Epithelial cell of proximal tubule (primary cell): ENCODE data around the gene MST1R. TPM values are rescaled to one million over a fixed set of nuclear protein-coding genes. Genes with fewer than 3 reads are reported as not detected.
"Not testable (repeated sequence)": the region's sequence is repeated elsewhere in the genome, so short reads cannot be mapped to it uniquely, and the experiment has no call there.

Experiments
- DNase-seq: peaks from one replicate; pipeline ENCODE4 v3.0.0-alpha.2; 2011; ENCODE audit warnings: low read depth
- H3K4me3 ChIP-seq: 2 replicates; pipeline ENCODE4 v1.5.1; 2011; ENCODE audit warnings: low read depth, mild to moderate bottlenecking, low read length
- CTCF ChIP-seq: conservative IDR thresholded peaks from 2 replicates; pipeline ENCODE4 v1.5.1; 2012; ENCODE audit warnings: low read depth, mild to moderate bottlenecking, low read length
- total RNA-seq: library from RNA; depleted of rRNA; stranded (reverse); fragments of >200 nt; gene quantifications from 2 replicates; pipeline ENCODE4 v1.2.3, GENCODE V29; 2015

Gene MST1R
- total RNA-seq, 1 donor from 2014 or later = 5.3 TPM

GRCh38 chr3:49911124-49911420 lies 7.4 kb upstream of the MST1R start:
- DNase-seq = no peak
- no peak overlapping the region for H3K4me3 ChIP-seq
- no peak for TF ChIP-seq CTCF

- H3K4me3 ChIP-seq = no peak overlapping the region
- TF ChIP-seq CTCF = no peak
- no peak for DNase-seq
These were observed 6.9 kb upstream of the MST1R start for GRCh38 chr3:49910409-49911123.

- no peak for DNase-seq
- no peak for TF ChIP-seq CTCF
- H3K4me3 ChIP-seq = no peak overlapping the region
These were observed 4.9 kb upstream of the MST1R start for GRCh38 chr3:49908373-49909199.

GRCh38 chr3:49906073-49906743 lies 2.5 kb upstream of the MST1R start:
- peak; percentile 71 for TF ChIP-seq CTCF
- H3K4me3 ChIP-seq = peak overlapping the region; percentile 13
- no peak for DNase-seq

GRCh38 chr3:49904448-49904847 lies 775 bp upstream of the MST1R start:
- not testable (repeated sequence) for H3K4me3 ChIP-seq

GRCh38 chr3:49902511-49903345 lies 945 bp downstream of the MST1R start:
- no peak overlapping the region for H3K4me3 ChIP-seq
- no peak for DNase-seq
- no peak for TF ChIP-seq CTCF

More at GRCh38 chr3:49904448-49904847, 775 bp upstream of the MST1R start:
- DNase-seq = not testable (repeated sequence)
